ENCODE data around the gene PLXNA4. TPM values are rescaled to one million over a fixed set of nuclear protein-coding genes. Genes with fewer than 3 reads are reported as not detected.

PLXNA4 gene
- total RNA-seq, 4 donors from 2014 or later = 0.31 to 0.66 (median 0.43) TPM

DNA sequence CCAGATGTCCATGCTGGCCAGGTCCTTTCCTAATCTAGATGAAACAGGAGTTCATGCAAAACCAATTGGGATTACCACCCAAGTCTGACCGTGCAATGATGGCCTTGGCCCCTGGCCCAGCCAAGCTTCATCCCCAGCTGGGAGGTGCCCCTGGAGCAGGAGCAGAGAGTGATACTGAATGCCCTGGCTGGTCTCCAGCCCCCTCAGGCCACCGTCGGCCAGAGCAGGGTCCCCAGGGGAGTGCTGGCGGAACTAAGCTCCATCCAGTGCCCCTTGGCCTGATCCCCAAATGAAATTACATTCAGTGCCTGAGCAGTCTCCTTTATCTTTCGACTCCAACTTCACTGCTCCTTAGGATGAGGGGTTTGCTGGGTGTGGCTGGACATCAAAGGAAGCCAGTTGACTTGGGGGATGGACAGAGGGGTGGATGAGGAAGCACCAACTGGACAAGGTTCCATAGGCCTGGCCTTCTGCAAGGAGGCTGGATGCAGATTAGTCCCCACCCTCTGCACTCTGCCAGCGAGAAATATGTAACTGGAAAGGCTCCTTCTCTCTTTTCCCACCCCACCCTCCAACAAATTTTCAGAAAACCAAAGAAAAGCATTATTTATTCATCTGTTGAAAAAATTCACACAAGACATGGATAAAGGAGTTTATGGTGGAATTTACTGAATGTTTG lies 275.5 kb downstream of the PLXNA4 start:
- Histone ChIP-seq H3K27me3 (no peaks in the 10 kb centered on the region), H3K9me3 (no peaks in the 10 kb centered on the region), H3K4me3 (no peak overlapping the region), H3K4me1 (no peaks in the 10 kb centered on the region), H3K27ac (no peak overlapping the region), H3K36me3 (no peaks in the 10 kb centered on the region)
- ATAC-seq = no peak
- in situ Hi-C loops (cut with MboI; ENCODE audit: low sequenced_read_pairs in 4 of 4) (loop anchor here in 1 of 4 donors (25.0 kb wide), 1 partner anchor 1137 kb away; no protein-coding TSS in a partner anchor), intact Hi-C loops (cut with DNase I; ENCODE audit: low total_unique reads) (no loop called here)
- TF ChIP-seq POLR2A (IDR thresholded peaks at IDR 0.05) = no peak
- TF ChIP-seq, protein P1, sequence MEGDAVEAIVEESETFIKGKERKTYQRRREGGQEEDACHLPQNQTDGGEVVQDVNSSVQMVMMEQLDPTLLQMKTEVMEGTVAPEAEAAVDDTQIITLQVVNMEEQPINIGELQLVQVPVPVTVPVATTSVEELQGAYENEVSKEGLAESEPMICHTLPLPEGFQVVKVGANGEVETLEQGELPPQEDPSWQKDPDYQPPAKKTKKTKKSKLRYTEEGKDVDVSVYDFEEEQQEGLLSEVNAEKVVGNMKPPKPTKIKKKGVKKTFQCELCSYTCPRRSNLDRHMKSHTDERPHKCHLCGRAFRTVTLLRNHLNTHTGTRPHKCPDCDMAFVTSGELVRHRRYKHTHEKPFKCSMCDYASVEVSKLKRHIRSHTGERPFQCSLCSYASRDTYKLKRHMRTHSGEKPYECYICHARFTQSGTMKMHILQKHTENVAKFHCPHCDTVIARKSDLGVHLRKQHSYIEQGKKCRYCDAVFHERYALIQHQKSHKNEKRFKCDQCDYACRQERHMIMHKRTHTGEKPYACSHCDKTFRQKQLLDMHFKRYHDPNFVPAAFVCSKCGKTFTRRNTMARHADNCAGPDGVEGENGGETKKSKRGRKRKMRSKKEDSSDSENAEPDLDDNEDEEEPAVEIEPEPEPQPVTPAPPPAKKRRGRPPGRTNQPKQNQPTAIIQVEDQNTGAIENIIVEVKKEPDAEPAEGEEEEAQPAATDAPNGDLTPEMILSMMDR (IDR thresholded peaks at IDR 0.05 in 4 of 5, conservative IDR thresholded peaks at IDR 0.05 in 1 of 5) = no peak
- no peak for DNase-seq

DNA sequence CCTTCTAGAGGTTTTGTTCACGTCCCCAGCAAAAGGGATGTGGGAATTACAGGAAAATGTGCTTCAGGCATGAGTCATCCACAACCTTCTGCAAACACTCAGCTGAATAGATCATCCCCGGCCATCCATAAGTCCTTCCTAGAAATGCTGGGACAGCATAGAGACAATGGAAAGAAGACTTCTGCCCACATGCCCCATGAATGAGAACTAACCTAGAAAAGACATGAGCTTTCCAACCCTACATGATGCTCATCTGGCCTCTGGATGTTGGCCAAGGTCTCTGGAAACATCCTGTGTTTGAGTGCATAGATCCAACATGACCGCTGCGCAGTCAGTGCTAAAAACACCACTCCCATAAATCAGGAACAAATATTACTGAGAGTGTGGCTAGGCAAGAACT lies 277.5 kb downstream of the PLXNA4 start:
- no peaks in the 10 kb centered on the region for H3K9me3 ChIP-seq
- H3K4me3 ChIP-seq = no peak overlapping the region
- no peak for TF ChIP-seq POLR2A (IDR thresholded peaks at IDR 0.05)
- TF ChIP-seq, protein P1 (IDR thresholded peaks at IDR 0.05 in 4 of 5, conservative IDR thresholded peaks at IDR 0.05 in 1 of 5) = no peak
- no peak for ATAC-seq
- H3K27ac ChIP-seq = no peak overlapping the region
- no peaks in the 10 kb centered on the region for H3K36me3 ChIP-seq
- no peaks in the 10 kb centered on the region for H3K4me1 ChIP-seq
- intact Hi-C loops (cut with DNase I; ENCODE audit: low total_unique reads) = no loop called here
- in situ Hi-C loops (cut with MboI; ENCODE audit: low sequenced_read_pairs in 4 of 4) = no loop called here
- no peaks in the 10 kb centered on the region for H3K27me3 ChIP-seq
- DNase-seq = no peak

DNA sequence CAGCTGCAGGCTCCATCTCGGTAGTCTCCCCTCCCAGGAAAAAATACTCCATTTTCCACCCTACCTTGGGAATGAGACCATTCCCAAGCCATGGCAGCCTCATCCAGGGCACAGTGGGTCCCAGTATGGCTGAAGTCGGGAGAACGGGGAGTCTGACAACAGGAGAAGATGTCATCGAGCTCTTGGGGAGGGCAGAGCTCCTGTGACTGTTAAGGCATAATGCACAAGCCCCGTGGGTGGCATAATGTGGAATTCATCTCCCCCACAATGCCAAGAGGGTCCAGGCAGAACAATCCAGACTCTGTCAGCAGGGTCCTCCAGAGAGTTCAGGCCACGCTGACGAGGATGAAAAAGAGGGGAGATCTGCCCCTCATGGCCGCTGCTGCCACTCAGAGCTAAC lies 279.4 kb downstream of the PLXNA4 start:
- H3K36me3 ChIP-seq = no peaks in the 10 kb centered on the region
- DNase-seq = no peak
- H3K27me3 ChIP-seq = no peaks in the 10 kb centered on the region
- no peaks in the 10 kb centered on the region for H3K9me3 ChIP-seq
- ATAC-seq = no peak
- in situ Hi-C loops (cut with MboI; ENCODE audit: low sequenced_read_pairs in 4 of 4) (no loop called here), intact Hi-C loops (cut with DNase I; ENCODE audit: low total_unique reads) (no loop called here)
- TF ChIP-seq, protein P1 (IDR thresholded peaks at IDR 0.05 in 4 of 5, conservative IDR thresholded peaks at IDR 0.05 in 1 of 5) = no peak
- TF ChIP-seq POLR2A (IDR thresholded peaks at IDR 0.05) = no peak
- no peak overlapping the region for H3K27ac ChIP-seq
- no peaks in the 10 kb centered on the region for H3K4me1 ChIP-seq
- no peak overlapping the region for H3K4me3 ChIP-seq

DNA sequence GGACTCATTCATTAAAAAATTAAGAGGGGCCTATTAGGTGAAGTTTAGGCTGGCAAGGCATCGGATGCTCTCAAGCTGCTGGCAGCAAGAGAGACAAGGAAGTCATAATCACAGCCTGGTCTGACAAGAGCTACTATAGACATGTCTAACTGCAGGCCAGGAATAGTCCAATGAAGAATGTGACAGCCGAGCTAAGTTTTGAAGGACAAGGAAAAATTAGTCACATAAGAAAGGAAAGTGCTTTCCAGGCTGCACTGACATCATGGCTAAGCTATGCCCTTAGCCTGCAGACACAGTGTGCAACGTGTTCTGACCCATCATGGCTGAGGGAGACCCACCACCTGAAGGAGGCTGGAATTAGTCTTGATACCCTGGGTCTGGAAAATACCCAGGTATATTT lies 281.1 kb downstream of the PLXNA4 start:
- TF ChIP-seq, protein P1 (IDR thresholded peaks at IDR 0.05 in 4 of 5, conservative IDR thresholded peaks at IDR 0.05 in 1 of 5) = no peak
- no peak for TF ChIP-seq POLR2A (IDR thresholded peaks at IDR 0.05)
- Histone ChIP-seq H3K27me3 (no peaks in the 10 kb centered on the region), H3K4me1 (no peaks in the 10 kb centered on the region), H3K36me3 (no peaks in the 10 kb centered on the region), H3K9me3 (no peaks in the 10 kb centered on the region), H3K27ac (no peak overlapping the region), H3K4me3 (no peak overlapping the region)
- ATAC-seq (no peak), DNase-seq (no peak)
- intact Hi-C loops (cut with DNase I; ENCODE audit: low total_unique reads) = no loop called here
- in situ Hi-C loops (cut with MboI; ENCODE audit: low sequenced_read_pairs in 4 of 4) = no loop called here

DNA sequence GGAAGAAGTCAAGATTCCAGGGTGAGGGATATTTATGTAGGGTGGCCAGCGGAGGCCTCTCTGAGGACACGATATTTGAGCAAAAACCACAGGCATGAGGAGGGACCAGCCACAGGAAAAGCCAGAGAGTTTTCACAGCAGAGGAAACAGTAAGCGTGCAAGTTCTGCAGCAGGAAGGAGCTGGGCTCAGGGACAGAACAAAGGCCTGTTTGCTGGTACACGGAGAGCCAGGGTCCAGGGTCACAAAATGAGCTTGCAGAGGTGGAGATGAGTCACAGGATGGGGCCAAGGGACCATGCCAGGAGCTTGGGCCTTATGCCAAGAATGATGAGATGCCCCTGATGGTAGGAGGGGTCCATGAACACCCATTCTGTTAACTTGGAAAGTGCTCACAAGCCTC lies 283.5 kb downstream of the PLXNA4 start:
- TF ChIP-seq, protein P1 (IDR thresholded peaks at IDR 0.05 in 4 of 5, conservative IDR thresholded peaks at IDR 0.05 in 1 of 5) = no peak
- no peak for TF ChIP-seq POLR2A (IDR thresholded peaks at IDR 0.05)
- no peaks in the 10 kb centered on the region for H3K4me1 ChIP-seq
- no peak overlapping the region for H3K27ac ChIP-seq
- no peaks in the 10 kb centered on the region for H3K36me3 ChIP-seq
- intact Hi-C loops (cut with DNase I; ENCODE audit: low total_unique reads) = no loop called here
- no peak for ATAC-seq
- H3K27me3 ChIP-seq = no peaks in the 10 kb centered on the region
- H3K4me3 ChIP-seq = no peak overlapping the region
- no peaks in the 10 kb centered on the region for H3K9me3 ChIP-seq
- DNase-seq = no peak
- in situ Hi-C loops (cut with MboI; ENCODE audit: low sequenced_read_pairs in 4 of 4) = no loop called here
